Parathyroid adenoma (tissue), 2 donors: Measurements from ENCODE around the gene UTS2R.

Source experiments
- H2AFZ ChIP-seq: fragments of 300-600 bp; sonication (generic); one replicate; pipeline ENCODE4 v1.7.0; 2017; ENCODE audit warnings: antibody characterized with exemption, mild to moderate bottlenecking
- H3K27ac ChIP-seq: fragments of 300-600 bp; sonication (generic); one replicate; pipeline ENCODE4 v1.7.0; 2017
- H3K27me3 ChIP-seq: fragments of 300-600 bp; sonication (generic); one replicate; pipeline ENCODE4 v1.7.0; 2017; ENCODE audit warnings: low read length; ENCODE audit not compliant: control insufficient read depth, insufficient read depth
- H3K36me3 ChIP-seq: fragments of 300-600 bp; sonication (generic); one replicate; pipeline ENCODE4 v1.7.0; 2017; ENCODE audit warnings: low read length; ENCODE audit not compliant: control insufficient read depth, insufficient read depth
- H3K4me1 ChIP-seq: fragments of 300-600 bp; sonication (generic); one replicate; pipeline ENCODE4 v1.7.0; 2017; ENCODE audit warnings: control low read depth
- H3K4me2 ChIP-seq: fragments of 300-600 bp; sonication (generic); one replicate; pipeline ENCODE4 v1.7.0; 2017; ENCODE audit warnings: low read length
- H3K4me3 ChIP-seq: fragments of 300-600 bp; sonication (generic); one replicate; pipeline ENCODE4 v1.7.0; 2017; ENCODE audit warnings: low read depth, low read length
- H3K79me2 ChIP-seq: fragments of 300-600 bp; sonication (generic); one replicate; pipeline ENCODE4 v1.7.0; 2017; ENCODE audit warnings: control low read depth
- H3K9ac ChIP-seq: fragments of 300-600 bp; sonication (generic); one replicate; pipeline ENCODE4 v1.7.0; 2017; ENCODE audit warnings: mild to moderate bottlenecking
- H3K9me3 ChIP-seq: fragments of 300-600 bp; sonication (generic); one replicate; pipeline ENCODE4 v1.7.0; 2017; ENCODE audit warnings: low read length; ENCODE audit not compliant: control insufficient read depth
- TF ChIP-seq, protein P1 (sequence below): fragments of 300-600 bp; sonication (generic); IDR thresholded peaks from one replicate; pipeline ENCODE4 v1.7.0; 2017; ENCODE audit warnings: antibody characterized with exemption, mild to moderate bottlenecking
- donor health status: primary hyperparathyroidism.

Gene UTS2R

DNA sequence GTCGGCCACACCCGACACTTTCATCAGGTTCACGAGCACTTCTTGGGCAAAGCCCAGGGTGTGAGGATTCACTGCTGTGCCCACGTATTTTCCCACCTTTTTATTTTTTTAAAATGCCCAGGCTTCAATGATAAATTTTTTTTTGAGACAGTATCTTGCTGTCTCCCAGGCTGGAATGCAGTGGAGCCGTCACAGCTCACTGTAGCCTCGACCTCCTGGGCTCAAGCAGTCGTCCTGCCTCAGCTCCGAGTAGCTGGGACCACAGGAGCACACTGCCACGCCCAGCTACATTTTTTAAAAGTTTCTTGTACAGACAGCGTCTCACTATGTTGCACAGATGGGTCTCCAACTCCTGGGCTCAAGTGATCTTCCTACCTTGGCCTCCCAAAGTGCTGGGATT lies 17.8 kb downstream of the UTS2R start:
- TF ChIP-seq, protein P1, sequence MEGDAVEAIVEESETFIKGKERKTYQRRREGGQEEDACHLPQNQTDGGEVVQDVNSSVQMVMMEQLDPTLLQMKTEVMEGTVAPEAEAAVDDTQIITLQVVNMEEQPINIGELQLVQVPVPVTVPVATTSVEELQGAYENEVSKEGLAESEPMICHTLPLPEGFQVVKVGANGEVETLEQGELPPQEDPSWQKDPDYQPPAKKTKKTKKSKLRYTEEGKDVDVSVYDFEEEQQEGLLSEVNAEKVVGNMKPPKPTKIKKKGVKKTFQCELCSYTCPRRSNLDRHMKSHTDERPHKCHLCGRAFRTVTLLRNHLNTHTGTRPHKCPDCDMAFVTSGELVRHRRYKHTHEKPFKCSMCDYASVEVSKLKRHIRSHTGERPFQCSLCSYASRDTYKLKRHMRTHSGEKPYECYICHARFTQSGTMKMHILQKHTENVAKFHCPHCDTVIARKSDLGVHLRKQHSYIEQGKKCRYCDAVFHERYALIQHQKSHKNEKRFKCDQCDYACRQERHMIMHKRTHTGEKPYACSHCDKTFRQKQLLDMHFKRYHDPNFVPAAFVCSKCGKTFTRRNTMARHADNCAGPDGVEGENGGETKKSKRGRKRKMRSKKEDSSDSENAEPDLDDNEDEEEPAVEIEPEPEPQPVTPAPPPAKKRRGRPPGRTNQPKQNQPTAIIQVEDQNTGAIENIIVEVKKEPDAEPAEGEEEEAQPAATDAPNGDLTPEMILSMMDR, result no peak
- no peak overlapping the region for H3K9ac ChIP-seq
- H3K4me3 ChIP-seq, result no peak overlapping the region
- no peaks in the 10 kb centered on the region for H3K79me2 ChIP-seq
- no peak overlapping the region for H3K4me2 ChIP-seq
- H3K27me3 ChIP-seq, result no peaks in the 10 kb centered on the region
- H3K9me3 ChIP-seq, result no peaks in the 10 kb centered on the region
- H3K27ac ChIP-seq, result no peak overlapping the region
- peaks cover 7% of the 10 kb centered on the region for H3K4me1 ChIP-seq
- no peaks in the 10 kb centered on the region for H3K36me3 ChIP-seq
- H2AFZ ChIP-seq, result no peak overlapping the region

- Histone ChIP-seq H3K4me2 (no peak overlapping the region), H3K9ac (no peak overlapping the region), H3K79me2 (no peaks in the 10 kb centered on the region), H3K27me3 (no peaks in the 10 kb centered on the region), H3K4me3 (no peak overlapping the region), H3K9me3 (no peaks in the 10 kb centered on the region), H3K36me3 (no peaks in the 10 kb centered on the region), H2AFZ (no peak overlapping the region), H3K4me1 (no peaks in the 10 kb centered on the region), H3K27ac (no peak overlapping the region)
- TF ChIP-seq, protein P1, result no peak
These were observed 18.7 kb downstream of the UTS2R start for GRCh38 chr17:82390015-82390859.

DNA sequence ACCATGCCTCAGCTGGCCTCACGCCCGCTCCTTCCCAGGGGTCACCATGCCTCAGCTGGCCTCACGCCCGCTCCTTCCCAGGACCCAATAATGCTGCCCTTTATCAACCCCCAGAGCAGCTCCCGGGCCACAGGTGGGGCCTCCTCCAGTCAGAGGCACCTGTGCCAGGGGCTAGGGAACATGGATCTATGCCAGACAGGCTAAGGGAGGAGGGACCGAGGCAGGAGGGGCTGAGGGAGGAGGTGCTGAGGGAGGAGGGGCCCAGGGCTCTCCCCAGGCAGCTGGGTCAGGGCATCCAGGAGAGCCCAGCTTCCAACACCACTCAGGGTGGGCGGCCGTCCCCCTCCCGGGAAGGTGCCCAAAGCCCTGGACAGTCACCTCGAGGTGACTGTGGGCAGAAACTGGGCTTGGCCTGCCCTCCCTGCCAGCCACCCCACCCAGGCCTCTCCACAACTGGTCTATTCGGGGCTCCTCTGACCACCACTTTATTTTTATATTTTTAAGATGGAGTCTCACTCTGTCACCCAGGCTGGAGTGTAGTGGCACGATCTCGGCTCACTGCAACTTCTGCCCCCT lies 19.4 kb downstream of the UTS2R start:
- Histone ChIP-seq H3K27ac (no peak overlapping the region), H2AFZ (no peak overlapping the region), H3K4me3 (no peak overlapping the region), H3K9ac (no peak overlapping the region), H3K27me3 (no peaks in the 10 kb centered on the region), H3K36me3 (no peaks in the 10 kb centered on the region), H3K9me3 (no peaks in the 10 kb centered on the region), H3K4me2 (no peak overlapping the region), H3K4me1 (no peaks in the 10 kb centered on the region), H3K79me2 (no peaks in the 10 kb centered on the region)
- TF ChIP-seq, protein P1, result no peak

GRCh38 chr17:82391496-82392066 lies 20.0 kb downstream of the UTS2R start:
- no peaks in the 10 kb centered on the region for H3K79me2 ChIP-seq
- no peak overlapping the region for H2AFZ ChIP-seq
- H3K9me3 ChIP-seq, result no peaks in the 10 kb centered on the region
- no peak overlapping the region for H3K9ac ChIP-seq
- TF ChIP-seq, protein P1, result no peak
- no peak overlapping the region for H3K4me3 ChIP-seq
- no peak overlapping the region for H3K4me2 ChIP-seq
- H3K27ac ChIP-seq, result no peak overlapping the region
- H3K4me1 ChIP-seq, result no peaks in the 10 kb centered on the region
- H3K36me3 ChIP-seq, result no peaks in the 10 kb centered on the region
- H3K27me3 ChIP-seq, result no peaks in the 10 kb centered on the region
